ENCODE measurements around the gene KCNMB2.

GRCh38 chr3:178741020-178741419 lies 204.8 kb downstream of the KCNMB2 start:
- TF ChIP-seq CTCF (IDR thresholded peaks at IDR 0.05) = no peak
- TF ChIP-seq JAZF1 (CRISPR knock-in tag; IDR thresholded peaks at IDR 0.05) = no peak
- TF ChIP-seq CBFB (CRISPR knock-in tag; IDR thresholded peaks at IDR 0.05; ENCODE audit: low read depth) = no peak
- TF ChIP-seq ATF1 (CRISPR knock-in tag; IDR thresholded peaks at IDR 0.05) = no peak
- TF ChIP-seq ARID4B (CRISPR knock-in tag; IDR thresholded peaks at IDR 0.05; ENCODE audit: borderline replicate concordance) = no peak
- TF ChIP-seq STAT6 (CRISPR knock-in tag; conservative IDR thresholded peaks at IDR 0.05; ENCODE audit: low read depth) = no peak
- no peak for TF ChIP-seq ZNF232 (CRISPR knock-in tag; IDR thresholded peaks at IDR 0.05)
- no peak for TF ChIP-seq FOXK1 (CRISPR knock-in tag; IDR thresholded peaks at IDR 0.05)
- no peak for TF ChIP-seq ATF2 (CRISPR knock-in tag; IDR thresholded peaks at IDR 0.05; ENCODE audit: borderline replicate concordance, low read depth)
- TF ChIP-seq ZMAT4 (CRISPR knock-in tag; IDR thresholded peaks at IDR 0.05) = no peak
- no peak for TF ChIP-seq ATF6 (CRISPR knock-in tag; IDR thresholded peaks at IDR 0.05)
- no peak for TF ChIP-seq ZNF281 (CRISPR knock-in tag; IDR thresholded peaks at IDR 0.05)
- TF ChIP-seq IRF2 (CRISPR knock-in tag; IDR thresholded peaks at IDR 0.05; ENCODE audit: borderline replicate concordance, low read depth) = no peak
- no peak for TF ChIP-seq MAX (CRISPR knock-in tag; IDR thresholded peaks at IDR 0.05)
